K562 (cell line): ENCODE measurements around the gene FOLR2. TPM values are rescaled to one million over a fixed set of nuclear protein-coding genes. Genes with fewer than 3 reads are reported as not detected.
A peak's percentile ranks its signal among the peaks of the same experiment; 100 is the strongest.

Experiments
- ATAC-seq: fragments of 200-7000 bp; cut with Tn5 transposase; 3 replicates; pipeline ENCODE4 v1.9.1; 2020; ENCODE audit warnings: moderate library complexity
- BruUV-seq: library from RNA; stranded (reverse); fragments of 400-500 nt; replicated peaks from 2 replicates; lab custom pipeline; 2021; lab: Mats Ljungman, UMichigan
- CTCF ChIA-PET: fragments of 300-600 bp; formaldehyde crosslinking; extraction: SDS; loops from one replicate; lab custom pipeline; 2021; ENCODE audit warnings: low intra/inter-chr PET ratio; lab: Yijun Ruan, JAX
- POLR2A ChIA-PET: fragments of 300-600, 350-650 bp; sonication (Branson Sonifier 250); formaldehyde crosslinking; extraction: SDS; loops from one replicate; lab custom pipeline; 2021; ENCODE audit warnings: antibody characterized with exemption, inconsistent platforms; lab: Yijun Ruan, JAX
- DNase-seq, 4 experiments: peaks; one replicate each; pipeline versions ENCODE4 v3.0.0 to v3.0.0-alpha.2; 2011 to 2018; ENCODE audit warnings: low spot score in 3 of 4, mixed read lengths in 3 of 4; ENCODE audit errors: extremely low read depth in 1 of 4
- FAIRE-seq: peaks from 2 replicates; lab custom pipeline; 2011; peaks lifted over from hg19 to GRCh38; lab: Jason Lieb, UNC
- H2AFZ ChIP-seq: 2 replicates; pipeline ENCODE4 v1.6.0; 2011; ENCODE audit warnings: low read depth, low read length, control low read depth, inconsistent platforms
- H3K27ac ChIP-seq: fragments of 200-600 bp; 3 replicates; pipeline ENCODE4 v1.8.0; 2011; ENCODE audit warnings: low read depth, mild to moderate bottlenecking, control low read depth, inconsistent platforms, low read length, moderate library complexity, mixed read lengths; ENCODE audit errors: extremely low read depth
- H3K27me3 ChIP-seq, 2 experiments: fragments of 300-600 bp in 1 of 2; 2 replicates in 1 of 2; 3 replicates in 1 of 2; pipeline versions ENCODE4 v1.6.0 to v1.8.0; 2011; ENCODE audit warnings: inconsistent platforms in 2 of 2, low read length in 2 of 2, mild to moderate bottlenecking in 1 of 2, mixed read lengths in 1 of 2, moderate library complexity in 1 of 2; ENCODE audit not compliant: control insufficient read depth in 2 of 2, insufficient read depth in 2 of 2
- H3K36me3 ChIP-seq: fragments of 300-600 bp; 3 replicates; pipeline ENCODE4 v1.8.0; 2011; ENCODE audit warnings: mild to moderate bottlenecking, low read length, inconsistent platforms; ENCODE audit not compliant: control insufficient read depth, insufficient read depth
- H3K4me1 ChIP-seq, 2 experiments: fragments of 200-600 bp in 1 of 2; replicated peaks in 1 of 2; 2 replicates in 1 of 2; 3 replicates in 1 of 2; pipeline versions ENCODE4 v1.5.1 to v1.8.0; 2011; ENCODE audit warnings: inconsistent platforms in 2 of 2, low read length in 2 of 2, mild to moderate bottlenecking in 1 of 2, mixed read lengths in 1 of 2, moderate library complexity in 1 of 2; ENCODE audit not compliant: control insufficient read depth in 2 of 2, insufficient read depth in 2 of 2
- H3K4me2 ChIP-seq: 2 replicates; pipeline ENCODE4 v1.6.1; 2011; ENCODE audit warnings: low read length, control low read depth, inconsistent platforms, mixed read lengths; ENCODE audit not compliant: insufficient read depth
- H3K4me3 ChIP-seq: fragments of 200-600 bp; sonication (generic), shearing (Covaris generic); 2 replicates; pipeline ENCODE4 v1.5.1; 2016; ENCODE audit warnings: control low read depth, inconsistent platforms
- H3K79me2 ChIP-seq: fragments of 200-600 bp; 3 replicates; pipeline ENCODE4 v1.8.0; 2011; ENCODE audit warnings: low read length, inconsistent platforms; ENCODE audit not compliant: control insufficient read depth, insufficient read depth
- H3K9ac ChIP-seq, 2 experiments: 2 replicates each; pipeline versions ENCODE4 v1.6.0 to v1.6.1; 2011; ENCODE audit warnings: low read depth in 2 of 2, low read length in 2 of 2, control low read depth in 1 of 2, inconsistent platforms in 1 of 2, mild to moderate bottlenecking in 1 of 2, mixed read lengths in 1 of 2; ENCODE audit not compliant: insufficient read depth in 1 of 2
- H3K9me1 ChIP-seq: one replicate; pipeline ENCODE4 v1.6.0; 2011; ENCODE audit warnings: inconsistent platforms, mild to moderate bottlenecking, low read length, moderate library complexity; ENCODE audit not compliant: control insufficient read depth, insufficient read depth
- H3K9me3 ChIP-seq: replicated peaks from 2 replicates; pipeline ENCODE4 v1.5.1; 2011; ENCODE audit warnings: low read depth, low read length, inconsistent platforms; ENCODE audit not compliant: control insufficient read depth, insufficient read depth
- H4K20me1 ChIP-seq: replicated peaks from 2 replicates; pipeline ENCODE4 v1.6.1; 2011; ENCODE audit warnings: low read length, inconsistent platforms, mixed read lengths; ENCODE audit not compliant: control insufficient read depth, insufficient read depth
- CSDE1 ChIP-seq, 2 experiments: fragments of 450-650 bp; IDR thresholded peaks; 2 replicates each; pipeline ENCODE4 v1.6.1; 2016; ENCODE audit warnings: mild to moderate bottlenecking in 1 of 2
- HNRNPL ChIP-seq: fragments of 200-400 bp; formaldehyde crosslinking; IDR thresholded peaks from 2 replicates; pipeline ENCODE4 v1.6.1; 2017; ENCODE audit warnings: low read depth, mild to moderate bottlenecking, low read length
- MAFF ChIP-seq: IDR thresholded peaks from 2 replicates; pipeline ENCODE4 v1.6.1; 2012; ENCODE audit warnings: low read length, improper control_type of control experiment
- MCM5 ChIP-seq: fragments of 450-650 bp; IDR thresholded peaks from 2 replicates; pipeline ENCODE4 v1.6.1; 2016; ENCODE audit warnings: low read depth
- MECOM ChIP-seq: fragments of 250-450 bp; sonication (Bioruptor Pico); IDR thresholded peaks from 2 replicates; pipeline ENCODE4 v1.8.0; 2022; ENCODE audit warnings: inconsistent platforms
- NFE2 ChIP-seq: IDR thresholded peaks from 2 replicates; pipeline ENCODE4 v1.6.1; 2014; ENCODE audit warnings: antibody characterized with exemption, low read depth
- SMARCB1 ChIP-seq: IDR thresholded peaks from 2 replicates; pipeline ENCODE4 v1.6.1; 2011; ENCODE audit warnings: improper control_type of control experiment, low read depth; ENCODE audit not compliant: insufficient read length
- ZNF274 ChIP-seq: IDR thresholded peaks from 2 replicates; pipeline ENCODE4 v1.6.1; 2011; ENCODE audit warnings: low read depth, mild to moderate bottlenecking, low read length, moderate library complexity, borderline replicate concordance
- ZNF316 ChIP-seq: fragments of 450-650 bp; IDR thresholded peaks from 2 replicates; pipeline ENCODE4 v1.6.1; 2016
- ZNF707 ChIP-seq: fragments of 250-450 bp; sonication (Bioruptor Pico); conservative IDR thresholded peaks from 2 replicates; pipeline ENCODE4 v1.8.0; 2022; ENCODE audit warnings: inconsistent platforms, mild to moderate bottlenecking, moderate library complexity
- in situ Hi-C: fragments of 300-500 bp; cut with MboI; formaldehyde crosslinking; loops from 4 replicates; pipeline ENCODE4 v1.15.0; 2018; ENCODE audit warnings: inconsistent platforms, mixed read lengths
- intact Hi-C: fragments of 100-400 bp; cut with micrococcal nuclease; formaldehyde crosslinking; loops from 2 replicates; pipeline ENCODE4 v1.14.2; 2022
- polyA plus RNA-seq, 8 experiments: library from polyadenylated mRNA; depleted of rRNA in 4 of 8; stranded (reverse) in 5 of 8; unstranded in 3 of 8; fragments of >200 nt; fragmentation: Nextera tagmentation in 2 of 8; fragmentation: Illumina TruSeq in 1 of 8; extraction: Ambion mirVana in 2 of 8; extraction: Trizol in 1 of 8; gene quantifications; 2 replicates each; pipeline versions ENCODE4 v1.2.1 to v1.2.3, GENCODE V29; 2011 to 2014; ENCODE audit warnings: inconsistent platforms in 1 of 8, missing spikeins in 1 of 8
- total RNA-seq, 7 experiments: library from RNA; depleted of rRNA in 6 of 7; stranded (reverse); fragments of >200 nt in 6 of 7; fragmentation: Illumina TruSeq in 2 of 7; extraction: Trizol in 2 of 7; gene quantifications; 2 replicates each; pipeline versions ENCODE4 v1.2.1 to v1.2.3, GENCODE V29; 2011 to 2021; ENCODE audit warnings: low replicate concordance in 1 of 7
- TF ChIP-seq, protein P1 (sequence below): fragments of 200-400 bp; formaldehyde crosslinking; IDR thresholded peaks from 2 replicates; pipeline ENCODE4 v1.6.1; 2017; ENCODE audit warnings: mild to moderate bottlenecking, low read depth, low read length, moderate library complexity
- TF ChIP-seq, protein P2 (sequence below): fragments of 450-650 bp; formaldehyde crosslinking; IDR thresholded peaks from 2 replicates; pipeline ENCODE4 v1.4.0; 2020; ENCODE audit warnings: mild to moderate bottlenecking, moderate library complexity
- TF ChIP-seq, protein P3 (sequence below): fragments of 450-650 bp; formaldehyde crosslinking; IDR thresholded peaks from 2 replicates; pipeline ENCODE4 v1.4.0; 2020; ENCODE audit warnings: mild to moderate bottlenecking, moderate library complexity
- TF ChIP-seq, protein P4 (sequence below): fragments of 250-450 bp; sonication (Bioruptor Pico); IDR thresholded peaks from 2 replicates; pipeline ENCODE4 v1.9.0; 2021; ENCODE audit warnings: mild to moderate bottlenecking, inconsistent platforms
- TF ChIP-seq, protein P5 (sequence below): fragments of 450-650 bp; formaldehyde crosslinking; IDR thresholded peaks from 2 replicates; pipeline ENCODE4 v1.4.0; 2022; ENCODE audit warnings: missing genetic modification characterization

The FOLR2 gene
- total and polyA plus RNA-seq, 9 of the 15 experiments (the other 6 are each of a cell fraction or from before 2014, with no cell fraction given): 0.27 TPM; not detected in 8

DNA sequence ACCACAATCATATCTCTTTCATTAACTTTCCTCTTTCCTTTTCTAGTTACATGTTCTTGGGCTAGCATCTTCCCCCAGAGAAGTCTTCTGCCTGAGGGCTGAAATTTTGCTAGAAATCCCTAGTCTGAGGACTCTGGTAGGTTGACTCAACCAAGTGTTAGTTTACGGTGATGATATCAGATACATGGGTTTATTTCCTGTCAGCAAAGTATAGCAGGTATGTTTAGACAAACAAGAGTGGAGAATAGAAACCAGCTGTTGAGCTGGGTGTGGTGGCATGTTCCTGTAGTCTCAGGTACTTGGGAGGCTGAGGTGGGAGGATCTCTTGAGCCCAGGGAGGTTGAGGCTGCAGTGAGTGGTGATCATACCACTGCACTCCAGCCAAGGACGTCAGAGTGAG is 13.4 kb upstream of the FOLR2 start (continued):
- TF ChIP-seq, protein P1, sequence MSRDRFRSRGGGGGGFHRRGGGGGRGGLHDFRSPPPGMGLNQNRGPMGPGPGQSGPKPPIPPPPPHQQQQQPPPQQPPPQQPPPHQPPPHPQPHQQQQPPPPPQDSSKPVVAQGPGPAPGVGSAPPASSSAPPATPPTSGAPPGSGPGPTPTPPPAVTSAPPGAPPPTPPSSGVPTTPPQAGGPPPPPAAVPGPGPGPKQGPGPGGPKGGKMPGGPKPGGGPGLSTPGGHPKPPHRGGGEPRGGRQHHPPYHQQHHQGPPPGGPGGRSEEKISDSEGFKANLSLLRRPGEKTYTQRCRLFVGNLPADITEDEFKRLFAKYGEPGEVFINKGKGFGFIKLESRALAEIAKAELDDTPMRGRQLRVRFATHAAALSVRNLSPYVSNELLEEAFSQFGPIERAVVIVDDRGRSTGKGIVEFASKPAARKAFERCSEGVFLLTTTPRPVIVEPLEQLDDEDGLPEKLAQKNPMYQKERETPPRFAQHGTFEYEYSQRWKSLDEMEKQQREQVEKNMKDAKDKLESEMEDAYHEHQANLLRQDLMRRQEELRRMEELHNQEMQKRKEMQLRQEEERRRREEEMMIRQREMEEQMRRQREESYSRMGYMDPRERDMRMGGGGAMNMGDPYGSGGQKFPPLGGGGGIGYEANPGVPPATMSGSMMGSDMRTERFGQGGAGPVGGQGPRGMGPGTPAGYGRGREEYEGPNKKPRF: no peak
- TF ChIP-seq MAFF: no peak
- no peak for TF ChIP-seq MECOM (CRISPR knock-in tag)
- no peak for TF ChIP-seq MCM5

DNA sequence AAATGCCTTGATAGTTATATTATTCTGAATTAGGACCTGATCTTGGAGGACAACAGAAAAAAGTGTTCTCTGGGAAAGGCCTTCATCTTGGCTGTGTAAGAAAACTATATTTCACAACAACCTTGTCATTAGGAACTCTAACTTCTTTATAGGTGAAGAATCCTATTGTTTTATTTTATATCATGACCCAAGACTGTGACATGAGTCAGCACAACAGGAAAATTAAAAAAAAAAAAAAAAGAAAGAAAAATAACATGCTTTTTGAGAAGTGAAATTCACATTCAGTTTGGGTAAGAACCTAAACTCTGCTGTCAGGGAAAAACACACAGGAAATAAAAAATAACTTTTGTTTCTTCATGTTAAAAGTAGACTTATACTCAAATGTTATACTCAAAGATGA is 11.7 kb upstream of the FOLR2 start:
- H4K20me1 ChIP-seq: no peaks in the 10 kb centered on the region
- no peak overlapping the region for H3K27ac ChIP-seq
- in situ Hi-C loops (no loop called here), intact Hi-C loops (no loop called here)
- no peaks in the 10 kb centered on the region for H3K9me1 ChIP-seq
- ChIA-PET CTCF (no interaction called here), POLR2A (no interaction called here)
- no peaks in the 10 kb centered on the region for H3K79me2 ChIP-seq
- no TSS peak for BruUV-seq
- H3K9ac ChIP-seq: no peak overlapping the region
- FAIRE-seq: no peak
- DNase-seq: no peak
- no peaks in the 10 kb centered on the region for H3K27me3 ChIP-seq
- no peaks in the 10 kb centered on the region; a peak in 1 of 5 replicates for H3K4me1 ChIP-seq
- H3K36me3 ChIP-seq: no peaks in the 10 kb centered on the region
- H3K4me3 ChIP-seq: no peak overlapping the region
- H3K4me2 ChIP-seq: no peak overlapping the region
- peaks cover 3% of the 10 kb centered on the region for H3K9me3 ChIP-seq
- no peak overlapping the region for H2AFZ ChIP-seq
- no peak for ATAC-seq
- TF ChIP-seq, protein P2, sequence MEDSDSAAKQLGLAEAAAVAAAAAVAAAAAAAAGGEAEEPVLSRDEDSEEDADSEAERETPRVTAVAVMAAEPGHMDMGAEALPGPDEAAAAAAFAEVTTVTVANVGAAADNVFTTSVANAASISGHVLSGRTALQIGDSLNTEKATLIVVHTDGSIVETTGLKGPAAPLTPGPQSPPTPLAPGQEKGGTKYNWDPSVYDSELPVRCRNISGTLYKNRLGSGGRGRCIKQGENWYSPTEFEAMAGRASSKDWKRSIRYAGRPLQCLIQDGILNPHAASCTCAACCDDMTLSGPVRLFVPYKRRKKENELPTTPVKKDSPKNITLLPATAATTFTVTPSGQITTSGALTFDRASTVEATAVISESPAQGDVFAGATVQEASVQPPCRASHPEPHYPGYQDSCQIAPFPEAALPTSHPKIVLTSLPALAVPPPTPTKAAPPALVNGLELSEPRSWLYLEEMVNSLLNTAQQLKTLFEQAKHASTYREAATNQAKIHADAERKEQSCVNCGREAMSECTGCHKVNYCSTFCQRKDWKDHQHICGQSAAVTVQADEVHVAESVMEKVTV: no peak
- TF ChIP-seq NFE2 (0 out of 2 replicates have a peak, but pooled peaks have one; percentile 10), CSDE1 (IDR thresholded peaks at IDR 0.05) (no peak), ZNF274 (no peak), ZNF316 (peak; percentile 61), HNRNPL (no peak), ZNF707 (CRISPR knock-in tag) (no peak), SMARCB1 (no peak)
- TF ChIP-seq, protein P3, sequence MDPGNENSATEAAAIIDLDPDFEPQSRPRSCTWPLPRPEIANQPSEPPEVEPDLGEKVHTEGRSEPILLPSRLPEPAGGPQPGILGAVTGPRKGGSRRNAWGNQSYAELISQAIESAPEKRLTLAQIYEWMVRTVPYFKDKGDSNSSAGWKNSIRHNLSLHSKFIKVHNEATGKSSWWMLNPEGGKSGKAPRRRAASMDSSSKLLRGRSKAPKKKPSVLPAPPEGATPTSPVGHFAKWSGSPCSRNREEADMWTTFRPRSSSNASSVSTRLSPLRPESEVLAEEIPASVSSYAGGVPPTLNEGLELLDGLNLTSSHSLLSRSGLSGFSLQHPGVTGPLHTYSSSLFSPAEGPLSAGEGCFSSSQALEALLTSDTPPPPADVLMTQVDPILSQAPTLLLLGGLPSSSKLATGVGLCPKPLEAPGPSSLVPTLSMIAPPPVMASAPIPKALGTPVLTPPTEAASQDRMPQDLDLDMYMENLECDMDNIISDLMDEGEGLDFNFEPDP (CRISPR knock-in tag): no peak
- TF ChIP-seq, protein P4, sequence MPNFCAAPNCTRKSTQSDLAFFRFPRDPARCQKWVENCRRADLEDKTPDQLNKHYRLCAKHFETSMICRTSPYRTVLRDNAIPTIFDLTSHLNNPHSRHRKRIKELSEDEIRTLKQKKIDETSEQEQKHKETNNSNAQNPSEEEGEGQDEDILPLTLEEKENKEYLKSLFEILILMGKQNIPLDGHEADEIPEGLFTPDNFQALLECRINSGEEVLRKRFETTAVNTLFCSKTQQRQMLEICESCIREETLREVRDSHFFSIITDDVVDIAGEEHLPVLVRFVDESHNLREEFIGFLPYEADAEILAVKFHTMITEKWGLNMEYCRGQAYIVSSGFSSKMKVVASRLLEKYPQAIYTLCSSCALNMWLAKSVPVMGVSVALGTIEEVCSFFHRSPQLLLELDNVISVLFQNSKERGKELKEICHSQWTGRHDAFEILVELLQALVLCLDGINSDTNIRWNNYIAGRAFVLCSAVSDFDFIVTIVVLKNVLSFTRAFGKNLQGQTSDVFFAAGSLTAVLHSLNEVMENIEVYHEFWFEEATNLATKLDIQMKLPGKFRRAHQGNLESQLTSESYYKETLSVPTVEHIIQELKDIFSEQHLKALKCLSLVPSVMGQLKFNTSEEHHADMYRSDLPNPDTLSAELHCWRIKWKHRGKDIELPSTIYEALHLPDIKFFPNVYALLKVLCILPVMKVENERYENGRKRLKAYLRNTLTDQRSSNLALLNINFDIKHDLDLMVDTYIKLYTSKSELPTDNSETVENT: no peak
- TF ChIP-seq, protein P5, sequence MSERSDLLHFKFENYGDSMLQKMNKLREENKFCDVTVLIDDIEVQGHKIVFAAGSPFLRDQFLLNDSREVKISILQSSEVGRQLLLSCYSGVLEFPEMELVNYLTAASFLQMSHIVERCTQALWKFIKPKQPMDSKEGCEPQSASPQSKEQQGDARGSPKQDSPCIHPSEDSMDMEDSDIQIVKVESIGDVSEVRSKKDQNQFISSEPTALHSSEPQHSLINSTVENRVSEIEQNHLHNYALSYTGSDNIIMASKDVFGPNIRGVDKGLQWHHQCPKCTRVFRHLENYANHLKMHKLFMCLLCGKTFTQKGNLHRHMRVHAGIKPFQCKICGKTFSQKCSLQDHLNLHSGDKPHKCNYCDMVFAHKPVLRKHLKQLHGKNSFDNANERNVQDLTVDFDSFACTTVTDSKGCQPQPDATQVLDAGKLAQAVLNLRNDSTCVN (CRISPR knock-in tag): no peak
